GM12801 (cell line): ENCODE measurements around the gene GGNBP2.

Source experiments
- CTCF ChIP-seq: IDR thresholded peaks from one replicate; pipeline ENCODE4 v1.5.1; 2011; ENCODE audit warnings: control low read depth; ENCODE audit not compliant: insufficient read length; ENCODE audit errors: extremely low read depth

The GGNBP2 gene

GRCh38 chr17:36545465-36546417, 1.0 kb downstream of the GGNBP2 start:
- no peak for TF ChIP-seq CTCF

GRCh38 chr17:36546418-36547093, 1.8 kb downstream of the GGNBP2 start:
- no peak for TF ChIP-seq CTCF

- TF ChIP-seq CTCF: no peak
Measured at GRCh38 chr17:36547776-36548175, 3.1 kb downstream of the GGNBP2 start.

- TF ChIP-seq CTCF: no peak
Measured at GRCh38 chr17:36550491-36551417, 6.0 kb downstream of the GGNBP2 start.

GRCh38 chr17:36553459-36553858, 8.7 kb downstream of the GGNBP2 start:
- no peak for TF ChIP-seq CTCF

GRCh38 chr17:36566081-36566480, 21.4 kb downstream of the GGNBP2 start:
- TF ChIP-seq CTCF: no peak

- no peak for TF ChIP-seq CTCF
Measured at GRCh38 chr17:36575028-36575427, 30.3 kb downstream of the GGNBP2 start.
